PC-9 (cell line): ENCODE results near the gene PCDHB7. TPM values are rescaled to one million over a fixed set of nuclear protein-coding genes. Genes with fewer than 3 reads are reported as not detected.
"Not testable (repeated sequence)": the region's sequence is repeated elsewhere in the genome, so short reads cannot be mapped to it uniquely, and the experiment has no call there.

ENCODE experiments used
- BruUV-seq: library from RNA; stranded (reverse); fragments of 400-500 nt; replicated peaks from 2 replicates; lab custom pipeline; 2021; lab: Mats Ljungman, UMichigan
- CTCF ChIA-PET: fragments of 300-600 bp; sonication (Branson Sonifier 250); formaldehyde crosslinking; loops from one replicate; lab custom pipeline; 2022; ENCODE audit warnings: antibody characterized with exemption; lab: Charles Lee
- POLR2A ChIA-PET: fragments of 300-600 bp; sonication (Branson Sonifier 250); formaldehyde crosslinking; loops from one replicate; lab custom pipeline; 2022; ENCODE audit warnings: antibody characterized with exemption; ENCODE audit not compliant: unreplicated experiment; lab: Charles Lee
- DNase-seq, 2 experiments: peaks; one replicate each; pipeline versions ENCODE4 v3.0.0 to v3.0.0-alpha.2; 2015 to 2022; ENCODE audit warnings: mixed read lengths in 1 of 2
- H2AFZ ChIP-seq: fragments of 200-600 bp; sonication (generic); 2 replicates; pipeline ENCODE4 v1.8.1; 2017; ENCODE audit warnings: antibody characterized with exemption
- H3F3A ChIP-seq: fragments of 200-600 bp; sonication (generic); 2 replicates; pipeline ENCODE4 v1.8.1; 2017; ENCODE audit warnings: antibody characterized with exemption, mild to moderate bottlenecking, low read depth; ENCODE audit not compliant: insufficient read depth
- H3K27ac ChIP-seq: fragments of 200-600 bp; sonication (generic); 2 replicates; pipeline ENCODE4 v1.6.1; 2016; ENCODE audit warnings: mixed run types
- H3K27me3 ChIP-seq: fragments of 200-600 bp; sonication (generic); 2 replicates; pipeline ENCODE4 v1.6.1; 2016; ENCODE audit warnings: low read depth, mixed run types; ENCODE audit not compliant: insufficient read depth
- H3K36me3 ChIP-seq: fragments of 200-600 bp; sonication (generic); 2 replicates; pipeline ENCODE4 v1.6.1; 2016; ENCODE audit warnings: low read depth, mixed run types
- H3K4me1 ChIP-seq: fragments of 200-600 bp; sonication (generic); replicated peaks from 2 replicates; pipeline ENCODE4 v1.6.1; 2016; ENCODE audit warnings: mixed run types; ENCODE audit not compliant: insufficient read depth
- H3K4me2 ChIP-seq: fragments of 200-600 bp; sonication (generic); 2 replicates; pipeline ENCODE4 v1.6.1; 2017; ENCODE audit warnings: mixed run types
- H3K4me3 ChIP-seq: fragments of 200-600 bp; sonication (generic); 2 replicates; pipeline ENCODE4 v1.6.1; 2016; ENCODE audit warnings: mixed run types
- H3K79me2 ChIP-seq: fragments of 200-600 bp; sonication (generic); 2 replicates; pipeline ENCODE4 v1.6.1; 2017; ENCODE audit warnings: low read depth, mixed run types
- H3K9me2 ChIP-seq: fragments of 200-600 bp; sonication (generic); 2 replicates; pipeline ENCODE4 v1.8.1; 2017; ENCODE audit warnings: mild to moderate bottlenecking; ENCODE audit not compliant: insufficient read depth
- H3K9me3 ChIP-seq: fragments of 200-600 bp; sonication (generic); 2 replicates; pipeline ENCODE4 v1.8.1; 2016; ENCODE audit warnings: low read depth; ENCODE audit not compliant: insufficient read depth
- H4K20me1 ChIP-seq: fragments of 200-600 bp; sonication (generic); 2 replicates; pipeline ENCODE4 v1.8.1; 2017; ENCODE audit not compliant: insufficient read depth
- EZH2 ChIP-seq: fragments of 200-600 bp; sonication (generic); IDR thresholded peaks from 2 replicates; pipeline ENCODE4 v1.8.0; 2017; ENCODE audit warnings: antibody characterized with exemption, low read depth
- intact Hi-C: fragments of 100-400 bp; cut with micrococcal nuclease; formaldehyde crosslinking; loops from one replicate; pipeline ENCODE4 v1.10.0; 2022; ENCODE audit not compliant: unreplicated experiment
- total RNA-seq: library from RNA; stranded (reverse); gene quantifications from 2 replicates; pipeline ENCODE4 v1.2.3, GENCODE V29; 2021
- TF ChIP-seq, protein P1 (sequence below): fragments of 200-600 bp; sonication (generic); conservative IDR thresholded peaks from 2 replicates; pipeline ENCODE4 v1.6.1; 2017; ENCODE audit warnings: mixed run types, antibody characterized with exemption, mild to moderate bottlenecking, moderate library complexity

The PCDHB7 gene
- total RNA-seq, 1 experiment from 2014 or later, result not detected

- no peaks in the 10 kb centered on the region; the same call in 1 of the 2 replicates for H3K9me3 ChIP-seq
- H3K36me3 ChIP-seq, result no peaks in the 10 kb centered on the region
- no peak within 1 kb of the TSS for H3K4me2 ChIP-seq
- H4K20me1 ChIP-seq, result no peaks in the 10 kb centered on the region
- H3K9me2 ChIP-seq, result no peaks in the 10 kb centered on the region
- CTCF ChIA-PET, result no interaction called here
- no peaks in the 10 kb centered on the region; the same call in 1 of the 2 replicates for H3K27me3 ChIP-seq
- intact Hi-C loops, result no loop called here
- no TSS peak for BruUV-seq
- no peaks in the 10 kb centered on the region for H3K4me1 ChIP-seq
- H3K27ac ChIP-seq, result no peak within 1 kb of the TSS
- H3K4me3 ChIP-seq, result no peak within 1 kb of the TSS
- no peak within 1 kb of the TSS for H2AFZ ChIP-seq
- H3K79me2 ChIP-seq, result no peaks in the 10 kb centered on the region
- no peaks in the 10 kb centered on the region for H3F3A ChIP-seq
- no peak for TF ChIP-seq EZH2
- TF ChIP-seq, protein P1, sequence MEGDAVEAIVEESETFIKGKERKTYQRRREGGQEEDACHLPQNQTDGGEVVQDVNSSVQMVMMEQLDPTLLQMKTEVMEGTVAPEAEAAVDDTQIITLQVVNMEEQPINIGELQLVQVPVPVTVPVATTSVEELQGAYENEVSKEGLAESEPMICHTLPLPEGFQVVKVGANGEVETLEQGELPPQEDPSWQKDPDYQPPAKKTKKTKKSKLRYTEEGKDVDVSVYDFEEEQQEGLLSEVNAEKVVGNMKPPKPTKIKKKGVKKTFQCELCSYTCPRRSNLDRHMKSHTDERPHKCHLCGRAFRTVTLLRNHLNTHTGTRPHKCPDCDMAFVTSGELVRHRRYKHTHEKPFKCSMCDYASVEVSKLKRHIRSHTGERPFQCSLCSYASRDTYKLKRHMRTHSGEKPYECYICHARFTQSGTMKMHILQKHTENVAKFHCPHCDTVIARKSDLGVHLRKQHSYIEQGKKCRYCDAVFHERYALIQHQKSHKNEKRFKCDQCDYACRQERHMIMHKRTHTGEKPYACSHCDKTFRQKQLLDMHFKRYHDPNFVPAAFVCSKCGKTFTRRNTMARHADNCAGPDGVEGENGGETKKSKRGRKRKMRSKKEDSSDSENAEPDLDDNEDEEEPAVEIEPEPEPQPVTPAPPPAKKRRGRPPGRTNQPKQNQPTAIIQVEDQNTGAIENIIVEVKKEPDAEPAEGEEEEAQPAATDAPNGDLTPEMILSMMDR, result peak; percentile 52
- POLR2A ChIA-PET, result no interaction called here
- DNase-seq, result no peak
Observed at GRCh38 chr5:141208478-141208877, 36.0 kb downstream of the PCDHB7 start, which contains the start of gene PCDHB12. Gene PCDHB12 (plus strand): TSS chr5:141208719. CDS start chr5:141208908, 189 bp downstream.

GRCh38 chr5:141210281-141210680, 37.8 kb downstream of the PCDHB7 start:
- H3K4me3 ChIP-seq, CTCF ChIA-PET, H3K9me2 ChIP-seq, H3K27me3 ChIP-seq, H3K4me2 ChIP-seq, H3F3A ChIP-seq, H3K27ac ChIP-seq, BruUV-seq, H3K9me3 ChIP-seq, H3K4me1 ChIP-seq, H2AFZ ChIP-seq, DNase-seq, POLR2A ChIA-PET, intact Hi-C loops, H3K79me2 ChIP-seq, H4K20me1 ChIP-seq, H3K36me3 ChIP-seq: not testable (repeated sequence)

GRCh38 chr5:141210849-141211248, 38.4 kb downstream of the PCDHB7 start:
- H3K79me2 ChIP-seq, H3K4me1 ChIP-seq, H3K4me2 ChIP-seq, H3F3A ChIP-seq, POLR2A ChIA-PET, CTCF ChIA-PET, H4K20me1 ChIP-seq, BruUV-seq, H3K4me3 ChIP-seq, H2AFZ ChIP-seq, DNase-seq, H3K9me3 ChIP-seq, H3K27me3 ChIP-seq, intact Hi-C loops, H3K9me2 ChIP-seq, H3K27ac ChIP-seq, H3K36me3 ChIP-seq: not testable (repeated sequence)

DNA sequence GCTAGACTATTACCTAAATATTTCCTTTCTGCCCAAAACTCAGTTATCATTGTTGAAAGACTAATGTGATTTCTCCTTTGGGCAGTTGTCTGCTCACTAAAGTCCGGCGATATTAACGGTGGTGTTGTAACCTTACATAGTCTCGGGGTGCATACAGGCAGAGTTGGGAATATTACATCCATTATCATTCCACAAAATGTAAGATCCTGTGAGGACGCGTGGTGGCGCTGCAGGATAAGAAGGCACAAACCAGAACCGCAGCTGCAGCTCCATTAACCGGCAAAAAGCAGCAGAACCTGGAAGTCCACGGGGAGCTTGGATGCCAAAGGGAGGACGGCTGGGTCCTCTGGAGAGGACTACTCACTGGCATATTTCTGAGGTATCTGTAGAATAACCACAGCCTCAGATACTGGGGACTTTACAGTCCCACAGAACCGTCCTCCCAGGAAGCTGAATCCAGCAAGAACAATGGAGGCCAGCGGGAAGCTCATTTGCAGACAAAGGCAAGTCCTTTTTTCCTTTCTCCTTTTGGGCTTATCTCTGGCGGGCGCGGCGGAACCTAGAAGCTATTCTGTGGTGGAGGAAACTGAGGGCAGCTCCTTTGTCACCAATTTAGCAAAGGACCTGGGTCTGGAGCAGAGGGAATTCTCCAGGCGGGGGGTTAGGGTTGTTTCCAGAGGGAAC, 41.4 kb downstream of the PCDHB7 start, which contains the start of gene PCDHB13:
TSS of gene PCDHB13 (plus strand) at position 264 of the 684 bp plus-strand sequence. CDS start at position 469, 205 bp downstream.
- POLR2A ChIA-PET, BruUV-seq, intact Hi-C loops: not testable (repeated sequence)

DNA sequence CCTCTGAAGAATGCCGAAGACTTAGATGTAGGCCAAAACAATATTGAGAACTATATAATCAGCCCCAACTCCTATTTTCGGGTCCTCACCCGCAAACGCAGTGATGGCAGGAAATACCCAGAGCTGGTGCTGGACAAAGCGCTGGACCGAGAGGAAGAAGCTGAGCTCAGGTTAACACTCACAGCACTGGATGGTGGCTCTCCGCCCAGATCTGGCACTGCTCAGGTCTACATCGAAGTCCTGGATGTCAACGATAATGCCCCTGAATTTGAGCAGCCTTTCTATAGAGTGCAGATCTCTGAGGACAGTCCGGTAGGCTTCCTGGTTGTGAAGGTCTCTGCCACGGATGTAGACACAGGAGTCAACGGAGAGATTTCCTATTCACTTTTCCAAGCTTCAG, 42.1 kb downstream of the PCDHB7 start:
- DNase-seq, BruUV-seq, H4K20me1 ChIP-seq, H3K9me2 ChIP-seq, POLR2A ChIA-PET, H3K79me2 ChIP-seq, H3K4me1 ChIP-seq, H3K27me3 ChIP-seq, H3K4me3 ChIP-seq, H3K27ac ChIP-seq, H3K4me2 ChIP-seq, H3K36me3 ChIP-seq, H3F3A ChIP-seq, CTCF ChIA-PET, H2AFZ ChIP-seq, intact Hi-C loops, H3K9me3 ChIP-seq: not testable (repeated sequence)

More for the DNA sequence above, 41.4 kb downstream of the PCDHB7 start, which contains the start of gene PCDHB13:
- H3K79me2 ChIP-seq, H2AFZ ChIP-seq, H3K27ac ChIP-seq, H3K4me3 ChIP-seq, H3K36me3 ChIP-seq, H3K9me2 ChIP-seq, H3K9me3 ChIP-seq, CTCF ChIA-PET, H3F3A ChIP-seq, H4K20me1 ChIP-seq, H3K4me2 ChIP-seq, H3K4me1 ChIP-seq, H3K27me3 ChIP-seq: not testable (repeated sequence)
- DNase-seq, result peak in 1 of 2 experiments; percentile 9
- TF ChIP-seq, protein P1, result peak; percentile 49

- H3K4me3 ChIP-seq, H4K20me1 ChIP-seq, H3K27me3 ChIP-seq, BruUV-seq, CTCF ChIA-PET, H3K9me3 ChIP-seq, POLR2A ChIA-PET, H3K9me2 ChIP-seq, H3K36me3 ChIP-seq, H3K27ac ChIP-seq, H3F3A ChIP-seq, H3K4me2 ChIP-seq, H3K79me2 ChIP-seq, H2AFZ ChIP-seq, H3K4me1 ChIP-seq, intact Hi-C loops, DNase-seq: not testable (repeated sequence)
Observed at GRCh38 chr5:141215504-141215903, 43.1 kb downstream of the PCDHB7 start.
